Measurements from ENCODE around the gene TRPC5OS.

- TF ChIP-seq ZNF138 (CRISPR knock-in tag; conservative IDR thresholded peaks at IDR 0.05) = no peak
- TF ChIP-seq, protein P1, sequence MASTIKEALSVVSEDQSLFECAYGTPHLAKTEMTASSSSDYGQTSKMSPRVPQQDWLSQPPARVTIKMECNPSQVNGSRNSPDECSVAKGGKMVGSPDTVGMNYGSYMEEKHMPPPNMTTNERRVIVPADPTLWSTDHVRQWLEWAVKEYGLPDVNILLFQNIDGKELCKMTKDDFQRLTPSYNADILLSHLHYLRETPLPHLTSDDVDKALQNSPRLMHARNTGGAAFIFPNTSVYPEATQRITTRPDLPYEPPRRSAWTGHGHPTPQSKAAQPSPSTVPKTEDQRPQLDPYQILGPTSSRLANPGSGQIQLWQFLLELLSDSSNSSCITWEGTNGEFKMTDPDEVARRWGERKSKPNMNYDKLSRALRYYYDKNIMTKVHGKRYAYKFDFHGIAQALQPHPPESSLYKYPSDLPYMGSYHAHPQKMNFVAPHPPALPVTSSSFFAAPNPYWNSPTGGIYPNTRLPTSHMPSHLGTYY (CRISPR knock-in tag; IDR thresholded peaks at IDR 0.05) = no peak
- TF ChIP-seq, protein P2, sequence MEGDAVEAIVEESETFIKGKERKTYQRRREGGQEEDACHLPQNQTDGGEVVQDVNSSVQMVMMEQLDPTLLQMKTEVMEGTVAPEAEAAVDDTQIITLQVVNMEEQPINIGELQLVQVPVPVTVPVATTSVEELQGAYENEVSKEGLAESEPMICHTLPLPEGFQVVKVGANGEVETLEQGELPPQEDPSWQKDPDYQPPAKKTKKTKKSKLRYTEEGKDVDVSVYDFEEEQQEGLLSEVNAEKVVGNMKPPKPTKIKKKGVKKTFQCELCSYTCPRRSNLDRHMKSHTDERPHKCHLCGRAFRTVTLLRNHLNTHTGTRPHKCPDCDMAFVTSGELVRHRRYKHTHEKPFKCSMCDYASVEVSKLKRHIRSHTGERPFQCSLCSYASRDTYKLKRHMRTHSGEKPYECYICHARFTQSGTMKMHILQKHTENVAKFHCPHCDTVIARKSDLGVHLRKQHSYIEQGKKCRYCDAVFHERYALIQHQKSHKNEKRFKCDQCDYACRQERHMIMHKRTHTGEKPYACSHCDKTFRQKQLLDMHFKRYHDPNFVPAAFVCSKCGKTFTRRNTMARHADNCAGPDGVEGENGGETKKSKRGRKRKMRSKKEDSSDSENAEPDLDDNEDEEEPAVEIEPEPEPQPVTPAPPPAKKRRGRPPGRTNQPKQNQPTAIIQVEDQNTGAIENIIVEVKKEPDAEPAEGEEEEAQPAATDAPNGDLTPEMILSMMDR (IDR thresholded peaks at IDR 0.05) = no peak
- no peak for TF ChIP-seq MAX (CRISPR knock-in tag; IDR thresholded peaks at IDR 0.05)
- no peak for TF ChIP-seq ATF6 (CRISPR knock-in tag; IDR thresholded peaks at IDR 0.05)
- no peak for TF ChIP-seq JUN (CRISPR knock-in tag; IDR thresholded peaks at IDR 0.05)
- no peak for TF ChIP-seq ELF4 (CRISPR knock-in tag; IDR thresholded peaks at IDR 0.05; ENCODE audit: low read depth)
- no peak for TF ChIP-seq TCF7 (CRISPR knock-in tag; IDR thresholded peaks at IDR 0.05; ENCODE audit: low read depth)
- TF ChIP-seq ATF2 (CRISPR knock-in tag; IDR thresholded peaks at IDR 0.05; ENCODE audit: borderline replicate concordance, low read depth) = no peak
- TF ChIP-seq SP1 (CRISPR knock-in tag; conservative IDR thresholded peaks at IDR 0.05) = no peak
- no peak for TF ChIP-seq ESRRA (CRISPR knock-in tag; IDR thresholded peaks at IDR 0.05; ENCODE audit: borderline replicate concordance)
- TF ChIP-seq CREB1 (CRISPR knock-in tag; IDR thresholded peaks at IDR 0.05) = no peak
- TF ChIP-seq ZNF671 (CRISPR knock-in tag; IDR thresholded peaks at IDR 0.05) = no peak
- TF ChIP-seq AFF4 (CRISPR knock-in tag; IDR thresholded peaks at IDR 0.05; ENCODE audit: borderline replicate concordance) = no peak
These were observed 21.2 kb upstream of the TRPC5OS start for GRCh38 chrX:111854556-111855490.
